Breast epithelium (tissue), 3 donors: ENCODE data around the gene LAMB3.
A peak's percentile ranks its signal among the peaks of the same experiment; 100 is the strongest.

Experiments
- CTCF ChIP-seq, 3 donors: fragments of 450-650 bp; IDR thresholded peaks; one replicate each; pipeline ENCODE4 v1.5.1; 2016 to 2017; ENCODE audit warnings: antibody characterized with exemption in 3 of 3, mild to moderate bottlenecking in 3 of 3, moderate library complexity in 3 of 3
- POLR2A ChIP-seq: fragments of 450-650 bp; IDR thresholded peaks from one replicate; pipeline ENCODE4 v1.6.1; 2016; ENCODE audit warnings: antibody characterized with exemption, mild to moderate bottlenecking, moderate library complexity
- POLR2AphosphoS5 ChIP-seq, 3 donors: sonication (generic); formaldehyde crosslinking; IDR thresholded peaks; one replicate each; pipeline ENCODE4 v1.6.1; 2017; ENCODE audit warnings: antibody characterized with exemption in 3 of 3

- TF ChIP-seq POLR2A (no peak), CTCF (IDR thresholded peaks at IDR 0.05) (no peak), POLR2AphosphoS5 (IDR thresholded peaks at IDR 0.05) (peak in 1 of 3 donors; percentile 40)
These were observed 1.1 kb downstream of the LAMB3 start for GRCh38 chr1:209651138-209651587.
